T-helper 1 cell treated with Interleukin-12 subunit alpha and Interleukin-12 subunit beta and Interleukin-4 antibody, amounts not matched to agents 30 ng/mL and 1 ng/mL, for 36 hours (primary cell): Measurements from ENCODE around the gene AP1G2. TPM values are rescaled to one million over a fixed set of nuclear protein-coding genes. Genes with fewer than 3 reads are reported as not detected.
"Not testable (repeated sequence)": the region's sequence is repeated elsewhere in the genome, so short reads cannot be mapped to it uniquely, and the experiment has no call there.

Source experiments
- intact Hi-C: fragments of 100-400 bp; cut with micrococcal nuclease; formaldehyde crosslinking; loops from one replicate; pipeline ENCODE4 v1.15.1; 2024
- total RNA-seq: library from RNA; stranded (reverse); gene quantifications from 2 replicates; pipeline ENCODE4 v1.2.3, GENCODE V29; 2022

AP1G2 gene
- total RNA-seq, 1 donor from 2014 or later: 254 TPM

- intact Hi-C loops: no loop called here
Observed at GRCh38 chr14:23543403-23543802, 24.2 kb downstream of the AP1G2 start.

DNA sequence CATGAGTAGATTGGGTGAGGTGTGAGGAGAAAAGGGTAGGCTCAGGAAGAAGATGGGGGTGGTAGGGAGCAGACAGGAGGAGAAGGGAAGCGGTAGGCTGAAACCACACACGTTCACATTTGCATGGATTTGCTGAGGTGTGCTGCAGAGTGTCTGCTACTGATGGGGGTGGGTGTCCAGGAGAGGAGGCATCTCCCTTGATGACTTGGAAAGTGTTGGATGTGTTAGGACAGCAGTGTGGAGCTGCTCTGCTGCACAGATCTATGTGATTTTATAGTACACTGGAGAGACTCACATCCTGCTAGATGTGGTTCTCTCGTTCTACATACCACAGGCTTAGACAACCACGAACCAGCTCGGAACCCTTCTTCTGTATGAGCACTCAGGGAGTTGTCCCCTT lies 25.3 kb downstream of the AP1G2 start:
- intact Hi-C loops: no loop called here

DNA sequence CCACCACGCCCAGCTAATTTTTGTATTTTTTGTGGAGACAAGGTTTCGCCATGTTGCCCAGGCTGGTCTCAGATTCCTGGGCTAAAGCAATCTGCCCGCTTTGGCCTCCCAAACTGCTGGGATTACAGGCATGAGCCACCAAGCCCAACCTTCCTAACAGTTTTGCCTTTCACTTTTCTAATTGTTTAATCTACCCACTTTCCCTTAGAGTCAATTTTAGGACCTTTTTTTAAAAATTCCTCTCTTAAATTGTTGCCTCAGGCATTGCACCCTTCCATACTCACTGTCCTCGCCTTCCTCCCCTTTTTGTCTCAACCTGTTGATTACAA lies 27.5 kb downstream of the AP1G2 start:
- intact Hi-C loops: no loop called here

DNA sequence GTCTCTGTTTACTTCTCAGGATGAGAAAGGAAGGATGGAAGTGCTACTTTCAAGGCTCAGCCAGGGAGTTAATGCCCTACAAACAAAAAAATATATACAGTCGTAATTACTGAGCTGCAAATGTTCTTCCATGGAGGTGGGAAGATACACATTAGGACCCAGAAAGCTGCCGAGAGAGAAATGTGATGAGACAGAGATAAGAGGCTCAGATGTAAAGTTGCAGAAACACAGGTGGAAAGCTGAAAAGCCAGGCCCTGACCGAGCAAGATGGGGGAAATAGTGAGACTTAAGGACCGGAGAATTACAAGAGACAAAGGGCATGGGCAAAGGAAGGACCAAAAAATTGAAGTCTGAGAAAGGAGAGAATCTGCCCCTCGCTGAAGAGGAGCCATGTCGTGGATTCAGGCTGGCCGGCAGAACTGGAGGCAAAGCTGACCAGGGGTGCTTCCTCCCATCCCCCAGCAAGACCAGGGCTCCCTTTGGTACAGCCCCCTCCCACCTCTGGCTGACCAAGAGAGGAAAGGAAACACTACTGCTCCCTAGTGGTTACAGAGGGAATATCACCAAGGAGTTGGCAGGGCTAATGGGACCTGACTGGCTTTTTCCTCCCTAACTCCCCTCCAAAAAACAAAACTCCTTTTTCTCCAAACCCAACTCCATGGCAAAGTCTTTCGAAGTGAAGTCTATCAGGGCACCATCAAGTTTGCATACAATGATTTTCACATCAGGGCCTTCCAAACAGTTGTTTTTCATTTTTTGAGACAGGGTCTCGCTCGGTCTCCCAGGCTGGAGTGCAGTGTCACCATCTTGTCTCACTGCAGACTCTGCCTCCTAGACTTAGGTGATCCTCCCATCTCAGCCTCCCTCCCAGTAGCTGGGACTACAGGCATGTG lies 28.1 kb downstream of the AP1G2 start:
- intact Hi-C loops: loop anchor here (1.0 to 2.0 kb wide), 4 partner anchors 17 to 211 kb away; partner anchors contain the start of gene THTPA

GRCh38 chr14:23538785-23539184 lies 28.8 kb downstream of the AP1G2 start:
- intact Hi-C loops: loop anchor here (1.0 to 2.0 kb wide), 4 partner anchors 18 to 210 kb away; partner anchors contain the start of gene THTPA

DNA sequence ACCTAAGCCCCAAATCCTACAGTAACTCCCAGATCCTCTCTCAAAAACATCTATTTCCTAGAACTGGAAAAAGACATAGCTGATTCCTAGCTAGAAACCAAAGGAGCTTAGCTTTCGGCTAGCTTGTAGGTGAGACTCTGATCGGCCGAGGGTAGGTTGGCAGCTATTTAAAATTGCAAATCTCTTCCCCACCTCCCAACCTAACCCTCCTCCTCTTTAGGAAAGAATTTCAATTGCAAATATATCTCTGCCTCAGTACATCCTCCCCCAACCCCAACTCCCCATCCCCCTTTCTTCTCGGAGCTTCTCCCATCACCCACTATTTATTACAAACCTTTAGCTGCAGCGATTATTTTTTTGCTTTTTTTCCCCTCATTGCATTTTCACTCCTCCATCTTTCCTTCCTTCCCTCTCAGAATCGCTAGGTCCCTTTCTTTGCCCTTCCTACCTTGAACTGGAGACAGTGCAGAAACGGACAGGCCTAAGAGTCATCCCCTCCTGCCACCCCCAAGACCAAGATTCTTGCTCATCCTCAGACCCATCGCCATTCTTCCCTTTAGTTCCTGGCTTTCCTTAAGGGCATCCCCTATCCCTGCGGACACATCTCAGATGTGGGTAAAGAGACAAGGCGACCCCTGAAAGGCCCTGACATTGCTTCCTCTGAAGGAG lies 29.4 kb downstream of the AP1G2 start:
- intact Hi-C loops: loop anchor here (2.0 kb wide), 1 partner anchor 19 kb away; the partner anchor contains the start of gene THTPA

DNA sequence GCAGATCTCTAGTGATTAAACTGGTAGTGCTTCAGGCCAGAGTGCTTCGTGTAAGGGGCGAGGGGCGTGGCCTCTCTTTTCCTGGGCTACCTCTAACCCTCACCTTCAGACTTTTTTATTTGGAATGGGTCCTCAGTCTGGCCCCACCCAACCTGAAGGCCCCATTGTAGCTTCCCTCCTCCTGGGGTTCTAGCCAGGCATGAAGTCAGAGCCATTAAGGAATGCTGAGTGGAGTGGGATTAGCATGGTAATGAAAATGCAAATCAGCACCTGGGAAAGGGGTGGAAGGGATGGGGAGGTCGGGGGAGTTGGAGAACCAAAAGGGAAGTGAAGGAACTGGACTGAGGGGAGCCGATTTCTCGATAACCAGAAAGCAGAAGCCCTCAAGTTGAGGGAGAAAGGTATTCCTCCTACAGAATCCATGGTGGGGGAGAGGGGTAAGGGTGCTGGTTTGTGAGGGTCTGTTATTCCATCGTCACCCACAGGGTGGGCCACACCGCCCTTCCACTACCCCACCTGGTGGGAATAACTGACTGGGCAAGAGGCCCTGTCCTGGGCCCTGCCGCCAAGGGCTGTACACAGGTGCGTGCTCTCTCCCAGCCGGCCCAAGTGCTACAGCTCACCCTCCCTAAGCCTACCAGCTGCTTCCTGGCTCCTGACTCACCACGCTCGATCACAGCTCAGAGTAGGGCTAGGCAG lies 30.1 kb downstream of the AP1G2 start:
- intact Hi-C loops: loop anchor here (2.0 kb wide), 1 partner anchor 19 kb away; the partner anchor contains the start of gene THTPA

- intact Hi-C loops: not testable (repeated sequence)
Observed at GRCh38 chr14:23536906-23537305, 30.7 kb downstream of the AP1G2 start.

DNA sequence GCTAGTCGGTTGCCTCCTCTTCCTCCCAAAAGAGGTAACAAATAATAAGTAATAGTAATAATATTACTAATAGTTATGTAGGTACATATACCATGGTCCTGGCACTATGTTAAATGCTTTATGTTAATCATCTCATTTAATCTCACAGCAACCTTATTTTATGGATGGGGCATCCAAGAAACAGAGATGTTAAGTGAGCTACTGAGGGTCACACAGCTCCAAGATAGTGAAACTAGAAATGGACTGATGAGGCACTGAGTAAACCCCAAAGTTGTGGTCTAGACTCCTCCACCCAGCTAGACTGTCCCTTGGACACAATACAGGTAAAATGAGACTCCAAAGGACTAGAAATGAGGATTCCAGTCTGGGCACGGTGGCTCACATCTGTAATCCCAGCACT lies 31.1 kb downstream of the AP1G2 start:
- intact Hi-C loops: no loop called here

DNA sequence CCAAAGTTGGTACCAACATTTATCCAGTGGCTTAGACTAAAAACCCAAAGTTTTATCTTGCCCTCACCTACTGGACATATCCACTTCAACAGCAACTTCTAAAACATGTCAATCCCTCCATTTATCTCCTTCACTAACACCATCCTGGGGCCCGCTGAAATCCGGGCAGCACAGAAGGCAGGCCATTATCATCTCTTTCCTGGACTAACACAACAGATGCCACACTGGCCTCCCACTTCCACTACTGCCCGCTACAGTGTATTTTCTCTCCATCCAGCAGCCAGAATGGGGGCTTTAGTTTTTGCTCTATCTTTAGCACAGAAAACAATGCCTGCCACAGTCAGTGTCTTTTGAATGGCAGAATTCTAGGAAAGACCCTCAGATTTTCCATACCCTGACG lies 31.6 kb downstream of the AP1G2 start:
- intact Hi-C loops: no loop called here

GRCh38 chr14:23533652-23534435 lies 33.7 kb downstream of the AP1G2 start:
- intact Hi-C loops: no loop called here

- intact Hi-C loops: no loop called here
Observed at GRCh38 chr14:23532658-23533057, 34.9 kb downstream of the AP1G2 start.

DNA sequence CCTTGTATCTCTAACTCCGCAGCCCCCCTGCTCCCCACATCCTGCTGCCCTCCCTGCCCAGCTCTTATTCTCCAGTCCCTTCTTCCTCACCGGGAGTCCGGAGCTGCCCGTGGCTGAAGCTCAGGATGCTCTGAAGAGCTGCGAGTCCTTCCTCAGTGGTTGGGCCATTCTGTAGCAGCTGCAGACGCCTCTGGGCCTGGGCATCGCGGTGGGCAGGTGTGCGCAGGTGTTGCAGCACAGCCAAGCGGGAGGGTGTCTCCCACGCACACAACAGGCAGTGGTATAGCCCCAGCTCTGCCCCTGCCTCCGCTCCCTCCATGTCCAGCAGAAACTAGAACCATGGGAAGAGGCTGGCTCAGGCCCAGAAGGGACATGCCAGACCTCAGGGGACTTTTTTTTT lies 36.2 kb downstream of the AP1G2 start:
- intact Hi-C loops: no loop called here

- intact Hi-C loops: no loop called here
Observed at GRCh38 chr14:23530375-23531055, 37.1 kb downstream of the AP1G2 start.

- intact Hi-C loops: no loop called here
Observed at GRCh38 chr14:23529016-23529415, 38.6 kb downstream of the AP1G2 start.

GRCh38 chr14:23528555-23528954 lies 39.0 kb downstream of the AP1G2 start:
- intact Hi-C loops: no loop called here

DNA sequence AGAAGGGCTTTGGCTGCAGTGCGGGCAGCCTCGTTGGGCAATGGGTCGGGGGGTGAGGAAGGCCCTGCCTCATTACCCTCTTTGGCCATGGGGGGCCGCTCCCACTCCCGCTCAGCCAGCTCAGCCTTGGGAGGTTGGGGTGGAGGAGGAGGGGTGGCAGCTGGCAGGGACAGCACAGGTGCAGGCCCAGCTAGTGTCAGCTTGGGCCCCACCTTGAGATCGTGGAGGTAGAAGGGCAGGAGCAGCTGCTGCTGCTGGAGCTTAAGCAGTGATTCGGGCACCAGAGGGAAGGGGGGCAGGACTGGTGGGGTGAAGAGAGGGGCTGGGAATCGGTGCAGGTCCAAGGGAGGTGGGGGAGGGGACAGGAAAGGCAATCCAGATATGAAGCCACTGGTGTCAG lies 42.0 kb downstream of the AP1G2 start:
- intact Hi-C loops: no loop called here

DNA sequence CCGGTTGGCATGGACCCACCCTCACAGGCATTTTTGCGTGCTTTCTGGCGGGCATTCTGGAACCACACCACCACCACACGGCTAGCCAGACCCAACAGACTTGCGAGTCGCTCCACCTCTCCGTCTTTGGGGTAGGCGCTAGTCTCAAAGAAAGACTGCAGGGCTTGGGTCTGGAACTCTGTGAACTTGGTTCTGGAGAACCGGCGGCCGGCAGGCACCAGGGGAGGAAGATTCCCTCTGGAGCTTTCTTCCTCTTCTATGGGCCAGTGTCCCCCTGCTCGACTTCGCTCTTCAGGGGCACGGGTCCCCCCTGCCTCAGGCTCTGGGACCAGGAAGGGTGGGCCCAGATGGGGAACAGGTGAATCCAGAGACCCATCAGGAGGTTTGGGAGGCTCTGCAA lies 42.6 kb downstream of the AP1G2 start:
- intact Hi-C loops: no loop called here

- intact Hi-C loops: no loop called here
Observed at GRCh38 chr14:23523229-23524016, 44.2 kb downstream of the AP1G2 start.
